SJCRH30 (cell line): ENCODE data around the gene TJP2. TPM values are rescaled to one million over a fixed set of nuclear protein-coding genes. Genes with fewer than 3 reads are reported as not detected.

Source experiments
- DNase-seq, 2 experiments: peaks; one replicate each; pipeline ENCODE4 v3.0.0-alpha.2; 2015 to 2020
- H3K27ac ChIP-seq: fragments of 250-450 bp; sonication (Bioruptor Pico); 2 replicates; pipeline ENCODE4 v1.5.1; 2020; ENCODE audit warnings: mild to moderate bottlenecking, moderate library complexity
- H3K27me3 ChIP-seq: fragments of 250-450 bp; sonication (Bioruptor Pico); 2 replicates; pipeline ENCODE4 v1.5.1; 2020; ENCODE audit warnings: mild to moderate bottlenecking, moderate library complexity
- H3K36me3 ChIP-seq: fragments of 250-450 bp; sonication (Bioruptor Pico); 2 replicates; pipeline ENCODE4 v1.5.1; 2020; ENCODE audit warnings: mild to moderate bottlenecking, moderate library complexity
- H3K4me1 ChIP-seq: fragments of 250-450 bp; sonication (Bioruptor Pico); 2 replicates; pipeline ENCODE4 v1.5.1; 2020; ENCODE audit warnings: mild to moderate bottlenecking, moderate library complexity
- H3K4me3 ChIP-seq: fragments of 250-450 bp; sonication (Bioruptor Pico); 2 replicates; pipeline ENCODE4 v1.5.1; 2020; ENCODE audit warnings: mild to moderate bottlenecking, moderate library complexity
- H3K9me3 ChIP-seq: fragments of 250-450 bp; sonication (Bioruptor Pico); replicated peaks from 2 replicates; pipeline ENCODE4 v1.5.1; 2020; ENCODE audit warnings: mild to moderate bottlenecking, moderate library complexity
- total RNA-seq: library from RNA; depleted of rRNA; stranded (reverse); fragments of >200 nt; shearing (Covaris generic); gene quantifications from 2 replicates; pipeline ENCODE4 v1.2.3, GENCODE V29; 2014

TJP2 gene
- total RNA-seq, 1 experiment from 2014 or later: 14.3 TPM

DNA sequence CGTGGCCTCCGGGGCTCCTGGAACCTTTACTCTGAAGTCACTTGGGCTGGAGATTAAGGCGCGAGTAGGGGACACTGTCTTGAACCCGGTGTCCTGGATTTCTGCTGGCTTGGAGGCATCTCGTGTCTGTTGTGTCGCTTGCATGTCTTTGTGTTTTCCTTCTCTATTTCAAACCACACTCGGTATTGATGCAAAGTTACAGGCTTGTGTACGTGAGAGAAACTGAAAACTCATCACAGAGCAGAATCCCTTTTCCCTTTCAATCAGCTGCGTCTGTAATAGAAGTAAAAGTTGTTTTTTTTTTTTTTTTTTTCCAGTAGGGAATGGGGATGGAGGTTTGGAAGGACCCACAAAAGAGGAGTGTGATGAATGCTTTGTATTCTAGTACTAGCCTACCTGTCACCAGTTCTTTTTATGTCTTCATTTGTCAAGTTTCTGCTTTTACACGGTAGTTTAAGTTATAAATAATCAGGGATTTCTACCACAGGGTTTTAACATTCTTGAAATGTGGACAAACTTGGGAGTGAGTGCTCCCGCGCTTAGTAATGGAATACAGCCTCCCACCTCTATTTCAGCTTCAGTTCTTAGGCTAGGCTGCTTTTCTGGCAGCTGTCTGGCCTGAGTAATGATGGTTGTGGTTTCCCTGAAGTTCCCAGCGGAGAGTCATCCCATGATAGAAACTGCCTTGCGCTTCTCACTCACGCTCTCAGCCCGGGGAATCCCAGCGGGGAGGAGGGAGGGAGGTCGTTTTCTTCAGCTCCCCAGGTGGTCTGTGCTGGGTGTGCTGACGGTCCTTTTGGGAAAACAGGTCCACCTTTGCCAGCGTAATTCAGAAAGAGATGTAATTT is 763 bp downstream of the TJP2 start:
- Histone ChIP-seq H3K27me3 (no peaks in the 10 kb centered on the region), H3K4me3 (peak overlapping the region; percentile 76), H3K27ac (peak overlapping the region; percentile 39; the same call in 1 of the 2 replicates), H3K36me3 (no peaks in the 10 kb centered on the region), H3K4me1 (no peaks in the 10 kb centered on the region), H3K9me3 (no peaks in the 10 kb centered on the region)
- DNase-seq: peak; percentile 72 to 83

GRCh38 chr9:69175486-69175885 is 1.4 kb downstream of the TJP2 start:
- Histone ChIP-seq H3K4me3 (peak overlapping the region; percentile 76), H3K9me3 (no peaks in the 10 kb centered on the region), H3K27ac (no peak overlapping the region), H3K27me3 (no peaks in the 10 kb centered on the region), H3K36me3 (no peaks in the 10 kb centered on the region), H3K4me1 (peaks cover 2% of the 10 kb centered on the region)
- DNase-seq: no peak

- no peaks in the 10 kb centered on the region for H3K27me3 ChIP-seq
- no peaks in the 10 kb centered on the region for H3K9me3 ChIP-seq
- H3K4me3 ChIP-seq: no peak overlapping the region
- H3K27ac ChIP-seq: no peak overlapping the region
- no peaks in the 10 kb centered on the region for H3K36me3 ChIP-seq
- DNase-seq: no peak
- peaks cover 7% of the 10 kb centered on the region for H3K4me1 ChIP-seq
Measured at GRCh38 chr9:69176471-69177171, 2.5 kb downstream of the TJP2 start.

DNA sequence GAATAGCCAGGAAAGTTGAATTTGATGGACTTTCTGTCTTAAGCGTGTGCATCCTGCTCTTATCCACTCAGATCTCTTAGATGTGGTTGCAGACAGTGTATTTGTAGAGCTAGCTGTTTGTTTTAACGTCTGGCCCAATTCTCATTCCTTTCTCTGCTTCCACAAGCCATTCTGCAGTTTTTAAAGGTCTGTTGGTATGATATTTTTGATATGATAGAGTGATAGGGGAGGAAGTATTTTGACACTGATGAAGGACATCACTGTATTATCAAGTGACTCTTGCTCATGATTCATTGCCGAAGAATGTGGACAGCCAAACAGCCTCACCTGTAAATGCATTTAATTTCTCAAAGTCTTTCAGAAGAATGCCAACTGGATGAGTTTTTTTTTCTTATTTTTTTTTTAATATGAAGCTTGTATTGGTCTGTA is 4.5 kb downstream of the TJP2 start:
- no peaks in the 10 kb centered on the region for H3K36me3 ChIP-seq
- H3K4me1 ChIP-seq: peaks cover 7% of the 10 kb centered on the region
- H3K9me3 ChIP-seq: no peaks in the 10 kb centered on the region
- H3K27ac ChIP-seq: no peak overlapping the region
- no peak for DNase-seq
- no peaks in the 10 kb centered on the region for H3K27me3 ChIP-seq
- no peak overlapping the region for H3K4me3 ChIP-seq

GRCh38 chr9:69179037-69179436 is 5.0 kb downstream of the TJP2 start:
- no peaks in the 10 kb centered on the region for H3K27me3 ChIP-seq
- H3K4me3 ChIP-seq: no peak overlapping the region
- DNase-seq: no peak
- H3K9me3 ChIP-seq: no peaks in the 10 kb centered on the region
- H3K36me3 ChIP-seq: no peaks in the 10 kb centered on the region
- H3K4me1 ChIP-seq: peaks cover 7% of the 10 kb centered on the region
- no peak overlapping the region for H3K27ac ChIP-seq

DNA sequence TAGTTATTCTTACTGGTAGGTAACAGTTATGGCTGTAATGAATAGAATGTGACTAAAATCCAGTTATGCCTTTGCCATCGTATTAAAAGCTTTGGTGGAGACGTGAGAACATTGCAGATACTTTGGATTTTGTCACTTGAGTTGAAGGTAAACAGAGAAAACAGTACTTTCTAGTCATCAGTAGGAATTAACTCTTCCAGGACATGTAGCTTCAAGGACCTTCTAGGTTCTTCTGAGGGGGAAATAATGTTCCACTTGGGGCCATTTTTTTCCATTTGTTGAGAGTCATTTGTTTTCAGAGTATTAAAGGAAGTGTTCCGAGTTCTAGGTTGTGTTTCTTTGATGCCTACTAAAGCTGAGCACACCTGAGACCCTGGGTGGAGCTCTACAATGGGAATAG is 6.1 kb downstream of the TJP2 start:
- no peaks in the 10 kb centered on the region for H3K9me3 ChIP-seq
- H3K36me3 ChIP-seq: no peaks in the 10 kb centered on the region
- H3K4me3 ChIP-seq: no peak overlapping the region
- H3K27ac ChIP-seq: no peak overlapping the region
- no peaks in the 10 kb centered on the region for H3K27me3 ChIP-seq
- DNase-seq: no peak
- H3K4me1 ChIP-seq: peaks cover 7% of the 10 kb centered on the region

DNA sequence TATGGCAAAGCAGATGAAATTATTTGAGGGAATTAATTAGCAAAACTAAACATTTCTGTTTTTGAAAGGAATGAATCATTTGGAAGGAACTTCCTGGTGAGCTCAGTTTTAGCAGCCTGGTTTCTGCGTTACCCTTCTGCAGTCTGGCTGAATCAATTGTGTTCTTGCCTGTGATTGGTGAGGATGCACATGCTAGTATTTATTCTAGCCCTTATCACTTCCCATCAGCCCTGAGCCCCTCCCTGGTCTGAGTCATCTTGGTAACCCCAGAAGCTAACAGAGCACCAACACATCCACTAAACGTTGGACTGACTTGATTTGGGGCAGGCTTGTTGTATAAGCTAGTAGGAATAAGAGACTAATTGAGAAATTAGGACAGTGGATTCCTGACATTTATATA is 6.6 kb downstream of the TJP2 start:
- Histone ChIP-seq H3K4me3 (no peak overlapping the region), H3K27ac (no peak overlapping the region), H3K36me3 (no peaks in the 10 kb centered on the region), H3K27me3 (no peaks in the 10 kb centered on the region), H3K4me1 (peaks cover 7% of the 10 kb centered on the region), H3K9me3 (no peaks in the 10 kb centered on the region)
- peak; percentile 60 to 66 for DNase-seq

- Histone ChIP-seq H3K27me3 (no peaks in the 10 kb centered on the region), H3K36me3 (no peaks in the 10 kb centered on the region), H3K9me3 (no peaks in the 10 kb centered on the region), H3K4me3 (no peak overlapping the region), H3K4me1 (peaks cover 16% of the 10 kb centered on the region), H3K27ac (no peak overlapping the region)
- DNase-seq: no peak
Measured at GRCh38 chr9:69181908-69182353, 7.9 kb downstream of the TJP2 start.

DNA sequence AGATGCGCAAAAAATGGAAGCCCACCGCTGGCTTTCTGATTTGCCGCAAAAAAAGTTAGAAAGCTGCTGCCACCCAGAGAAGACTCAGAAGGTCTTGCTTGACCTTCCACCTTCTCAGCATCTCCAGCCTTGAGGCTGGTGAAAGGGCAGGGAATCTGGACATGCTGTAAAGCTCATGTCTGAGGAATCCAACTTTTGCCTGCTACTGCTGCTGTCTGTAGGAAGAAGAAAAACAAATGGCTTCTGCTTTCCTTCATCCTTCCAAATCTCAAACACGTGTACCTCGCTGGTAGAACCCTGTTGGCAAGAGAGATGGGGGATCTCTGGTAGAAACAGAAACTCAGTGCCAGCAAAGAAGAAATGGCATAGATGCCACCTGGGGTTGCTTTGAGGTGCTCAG is 10.2 kb downstream of the TJP2 start:
- DNase-seq: no peak
- Histone ChIP-seq H3K27me3 (no peaks in the 10 kb centered on the region), H3K9me3 (no peaks in the 10 kb centered on the region), H3K4me3 (no peak overlapping the region), H3K27ac (no peak overlapping the region), H3K36me3 (no peaks in the 10 kb centered on the region), H3K4me1 (peaks cover 21% of the 10 kb centered on the region)

- Histone ChIP-seq H3K36me3 (no peaks in the 10 kb centered on the region), H3K4me3 (no peak overlapping the region), H3K27me3 (no peaks in the 10 kb centered on the region), H3K27ac (no peak overlapping the region; the same call in 1 of the 2 replicates), H3K4me1 (peaks cover 14% of the 10 kb centered on the region), H3K9me3 (no peaks in the 10 kb centered on the region)
- no peak for DNase-seq
Measured at GRCh38 chr9:69186841-69187611, 12.9 kb downstream of the TJP2 start.

DNA sequence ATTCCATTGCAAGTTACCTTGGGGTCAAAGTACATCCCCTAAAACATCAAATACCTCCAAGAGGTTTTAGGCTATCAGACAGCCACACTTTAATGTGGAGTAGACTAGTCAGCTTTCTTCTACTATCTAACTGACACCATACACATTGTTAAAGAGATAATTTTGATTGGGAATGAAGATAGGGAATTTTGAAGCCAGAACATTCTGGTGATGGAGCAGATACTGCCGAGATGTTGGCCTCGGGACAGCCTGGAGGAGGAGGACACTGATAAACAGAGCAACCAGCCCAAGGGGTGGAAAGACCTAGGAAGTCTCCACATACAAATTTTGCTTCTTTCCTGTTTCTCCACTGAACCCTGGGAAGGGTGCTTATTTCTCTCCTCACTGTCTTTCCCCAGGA is 14.9 kb downstream of the TJP2 start:
- no peak overlapping the region for H3K27ac ChIP-seq
- peaks cover 14% of the 10 kb centered on the region for H3K4me1 ChIP-seq
- H3K4me3 ChIP-seq: no peak overlapping the region
- H3K9me3 ChIP-seq: no peaks in the 10 kb centered on the region
- DNase-seq: no peak
- no peaks in the 10 kb centered on the region for H3K27me3 ChIP-seq
- H3K36me3 ChIP-seq: no peaks in the 10 kb centered on the region

- peaks cover 14% of the 10 kb centered on the region for H3K4me1 ChIP-seq
Measured at GRCh38 chr9:69190086-69190862, 16.2 kb downstream of the TJP2 start.

GRCh38 chr9:69190863-69191181 is 16.7 kb downstream of the TJP2 start:
- no peaks in the 10 kb centered on the region for H3K36me3 ChIP-seq
- H3K4me3 ChIP-seq: no peak overlapping the region
- no peaks in the 10 kb centered on the region for H3K27me3 ChIP-seq
- H3K9me3 ChIP-seq: no peaks in the 10 kb centered on the region
- DNase-seq: no peak
- H3K27ac ChIP-seq: no peak overlapping the region
- H3K4me1 ChIP-seq: peaks cover 14% of the 10 kb centered on the region

More at GRCh38 chr9:69190086-69190862, 16.2 kb downstream of the TJP2 start:
- no peak for DNase-seq
- Histone ChIP-seq H3K36me3 (no peaks in the 10 kb centered on the region), H3K27me3 (no peaks in the 10 kb centered on the region), H3K27ac (no peak overlapping the region), H3K9me3 (no peaks in the 10 kb centered on the region), H3K4me3 (no peak overlapping the region)

GRCh38 chr9:69191231-69191630 is 17.2 kb downstream of the TJP2 start:
- H3K9me3 ChIP-seq: no peaks in the 10 kb centered on the region
- H3K27me3 ChIP-seq: no peaks in the 10 kb centered on the region
- DNase-seq: no peak
- H3K36me3 ChIP-seq: no peaks in the 10 kb centered on the region
- peaks cover 12% of the 10 kb centered on the region for H3K4me1 ChIP-seq
- no peak overlapping the region for H3K4me3 ChIP-seq
- H3K27ac ChIP-seq: no peak overlapping the region
